Myocyte (in vitro differentiated cells): ENCODE measurements around the gene GID8. TPM values are rescaled to one million over a fixed set of nuclear protein-coding genes. Genes with fewer than 3 reads are reported as not detected.
"Not testable (repeated sequence)": the region's sequence is repeated elsewhere in the genome, so short reads cannot be mapped to it uniquely, and the experiment has no call there.

Source experiments
- DNase-seq: peaks from one replicate; pipeline ENCODE4 v3.0.0-alpha.2; 2012; ENCODE audit warnings: low read depth
- total RNA-seq: library from RNA; depleted of rRNA; stranded (reverse); fragments of >200 nt; gene quantifications from 2 replicates; pipeline ENCODE4 v1.2.3, GENCODE V29; 2014

Gene GID8
- total RNA-seq, 1 donor from 2014 or later, result 27.9 TPM

DNA sequence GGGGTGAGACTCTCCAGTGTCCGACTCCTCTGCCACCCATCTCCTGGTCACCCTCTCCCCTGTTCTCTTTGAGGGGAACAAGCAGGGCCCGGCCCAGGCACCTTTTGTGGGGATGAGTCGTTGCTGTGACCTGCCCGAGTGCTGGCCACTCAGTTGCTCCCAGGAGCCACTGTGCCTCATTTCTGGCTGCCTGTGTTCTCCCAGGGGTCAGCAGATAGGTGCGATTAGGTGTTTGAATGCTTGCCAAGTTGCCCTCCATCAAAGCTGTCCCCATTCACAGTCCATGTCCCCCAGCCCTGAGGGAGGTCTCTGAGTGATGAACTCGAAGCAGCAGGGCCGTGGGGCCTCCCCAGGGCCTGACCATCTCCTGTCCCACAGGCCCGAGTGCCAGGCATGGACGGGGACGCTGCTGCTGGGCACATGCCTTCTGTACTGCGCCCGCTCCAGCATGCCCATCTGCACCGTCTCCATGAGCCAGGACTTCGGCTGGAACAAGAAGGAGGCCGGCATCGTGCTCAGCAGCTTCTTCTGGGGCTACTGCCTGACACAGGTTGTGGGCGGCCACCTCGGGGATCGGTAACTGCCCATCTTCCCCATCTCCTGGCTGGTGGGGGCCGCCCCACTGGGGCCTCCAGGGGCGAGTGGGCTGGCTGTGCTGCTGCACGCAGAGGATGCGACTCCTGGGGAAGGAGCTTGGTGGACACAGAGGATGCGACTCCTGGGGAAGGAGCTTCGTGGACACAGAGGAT is 18.6 kb downstream of the GID8 start:
- no peak for DNase-seq

DNA sequence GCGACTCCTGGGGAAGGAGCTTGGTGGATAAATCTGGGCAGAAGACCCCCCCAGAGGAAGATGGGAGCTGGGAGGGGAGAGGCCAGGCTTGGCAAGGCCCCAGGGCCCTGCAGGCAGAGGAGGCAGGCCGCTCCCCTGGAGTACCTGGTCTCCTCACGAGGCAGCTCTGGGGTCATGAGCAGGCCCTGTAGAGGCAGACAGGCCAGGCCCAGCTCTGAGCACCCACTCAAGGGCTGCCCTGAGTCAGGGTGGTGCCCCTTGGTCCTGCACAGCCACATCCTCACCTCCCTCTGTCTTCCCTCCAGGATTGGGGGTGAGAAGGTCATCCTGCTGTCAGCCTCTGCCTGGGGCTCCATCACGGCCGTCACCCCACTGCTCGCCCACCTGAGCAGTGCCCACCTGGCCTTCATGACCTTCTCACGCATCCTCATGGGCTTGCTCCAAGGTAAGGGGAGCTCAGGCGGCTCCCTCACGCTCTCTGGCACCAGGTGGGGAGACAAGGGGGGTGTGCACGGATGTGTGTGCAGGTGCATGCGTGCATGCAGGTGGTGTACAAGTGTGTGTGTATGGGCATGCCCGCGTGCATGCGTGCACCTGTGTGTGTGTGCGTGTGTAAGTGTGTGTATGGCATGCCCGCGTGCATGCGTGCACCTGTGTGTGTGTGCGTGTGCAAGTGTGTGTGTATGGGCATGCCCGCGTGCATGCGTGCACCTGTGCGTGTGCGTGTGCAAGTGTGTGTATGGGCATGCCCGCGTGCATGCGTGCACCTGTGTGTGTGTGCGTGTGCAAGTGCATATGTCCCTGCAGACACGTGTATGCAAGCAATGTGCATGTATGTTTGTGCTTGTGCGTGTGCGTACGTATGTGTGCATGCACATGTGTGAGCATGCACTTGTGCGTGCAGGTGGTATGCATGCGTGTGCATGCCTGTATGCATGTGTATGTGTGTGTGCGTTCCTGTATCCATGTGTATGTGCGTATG is 19.5 kb downstream of the GID8 start:
- no peak for DNase-seq

DNA sequence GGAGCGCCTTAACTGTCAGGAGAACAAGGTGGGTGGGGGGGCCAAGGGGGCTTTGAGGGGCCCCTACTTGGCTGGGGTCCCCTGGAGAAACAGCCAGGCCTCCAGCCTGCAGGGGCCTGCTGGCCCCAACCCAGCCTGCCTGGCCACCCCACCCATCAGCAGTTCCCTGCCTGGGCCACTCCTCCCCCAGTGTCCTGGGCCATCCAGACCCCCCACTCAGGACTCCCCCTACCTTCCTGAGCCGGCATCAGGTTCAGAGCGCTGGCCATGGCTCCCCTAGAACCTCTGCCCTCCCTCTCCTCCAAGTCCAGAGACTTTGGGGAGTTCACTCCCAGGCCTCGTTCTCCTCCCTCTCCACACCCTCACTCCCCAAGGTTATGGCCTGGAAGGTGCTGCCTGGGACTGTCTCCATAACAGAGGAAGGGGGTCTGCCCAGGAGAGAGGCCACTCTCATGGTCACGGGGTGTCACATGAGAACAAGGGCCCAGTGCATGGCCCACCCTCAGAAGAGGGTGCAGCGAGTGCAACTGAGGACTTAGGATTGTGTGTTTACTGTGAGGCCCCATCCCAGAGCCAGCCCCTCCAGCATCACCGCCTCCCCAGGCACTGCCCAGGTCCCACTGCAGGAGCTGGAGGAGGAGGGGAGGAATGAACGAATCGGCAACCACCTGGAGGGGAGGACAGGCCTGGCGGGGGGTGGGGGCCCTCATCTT is 20.6 kb downstream of the GID8 start:
- DNase-seq, result no peak

DNA sequence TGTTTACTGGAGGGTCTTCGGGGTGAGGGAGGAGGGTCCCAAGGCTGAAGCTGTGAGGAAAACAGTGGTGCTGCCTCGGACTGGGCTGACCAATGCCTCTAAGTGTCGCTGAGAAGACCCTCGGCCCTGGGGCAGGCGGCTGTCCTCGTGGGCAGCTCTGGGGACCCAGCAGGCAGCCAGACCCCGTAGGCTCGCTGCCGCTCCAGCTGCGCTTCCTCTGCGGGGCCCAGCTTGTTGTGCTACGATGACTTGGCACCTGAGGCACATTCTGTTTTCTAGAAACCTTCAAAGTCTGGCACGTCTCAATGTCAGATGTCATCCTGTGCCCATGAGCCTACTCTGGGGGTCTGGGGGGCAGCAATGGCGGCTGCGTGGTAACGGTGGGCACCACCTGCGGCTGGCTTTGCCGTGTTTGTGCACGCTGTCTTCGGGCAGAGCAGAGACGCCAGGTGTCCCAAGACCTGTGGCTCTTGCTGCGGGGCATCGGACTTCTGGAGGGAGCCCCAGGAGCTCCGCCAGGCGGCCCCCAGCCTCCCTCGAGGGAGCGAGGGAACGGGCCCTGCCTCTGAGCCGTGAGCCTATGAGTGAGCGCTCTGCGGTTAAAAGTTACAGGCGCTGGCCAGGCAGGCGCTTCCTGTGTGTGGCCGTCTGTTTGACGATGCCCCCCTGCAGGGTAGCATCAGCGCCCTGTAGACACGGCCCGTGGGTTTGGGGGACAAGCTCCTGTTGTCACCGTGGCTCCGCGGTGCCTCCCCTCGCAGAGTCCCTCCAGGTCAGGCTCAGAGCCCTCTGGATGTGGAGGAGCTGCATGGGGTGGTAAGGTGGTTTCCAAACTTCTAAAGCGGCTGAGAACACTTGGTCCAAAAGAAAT is 21.4 kb downstream of the GID8 start:
- DNase-seq, result no peak

DNA sequence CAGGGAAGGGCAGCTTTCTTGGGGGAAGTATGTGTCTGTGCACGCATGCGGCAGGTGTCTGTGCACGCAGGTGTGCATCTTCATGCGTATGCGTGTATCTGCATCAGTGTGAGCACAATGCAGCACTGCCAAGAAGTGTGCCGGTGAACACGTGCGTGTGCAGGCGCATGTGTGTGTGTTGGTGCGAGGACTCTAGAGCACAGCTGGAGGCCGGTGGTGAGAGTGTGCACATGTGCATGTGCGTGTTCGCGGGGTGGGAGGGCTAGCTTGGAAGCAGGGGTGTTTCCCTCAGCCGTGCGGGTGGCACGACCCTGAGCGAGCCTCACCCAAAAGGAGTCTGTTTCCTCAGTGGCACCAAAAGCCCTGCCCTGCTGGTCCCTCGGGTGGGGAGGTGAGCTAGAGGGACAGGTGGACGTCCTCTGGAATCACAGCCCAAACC is 22.1 kb downstream of the GID8 start:
- DNase-seq, result no peak

DNA sequence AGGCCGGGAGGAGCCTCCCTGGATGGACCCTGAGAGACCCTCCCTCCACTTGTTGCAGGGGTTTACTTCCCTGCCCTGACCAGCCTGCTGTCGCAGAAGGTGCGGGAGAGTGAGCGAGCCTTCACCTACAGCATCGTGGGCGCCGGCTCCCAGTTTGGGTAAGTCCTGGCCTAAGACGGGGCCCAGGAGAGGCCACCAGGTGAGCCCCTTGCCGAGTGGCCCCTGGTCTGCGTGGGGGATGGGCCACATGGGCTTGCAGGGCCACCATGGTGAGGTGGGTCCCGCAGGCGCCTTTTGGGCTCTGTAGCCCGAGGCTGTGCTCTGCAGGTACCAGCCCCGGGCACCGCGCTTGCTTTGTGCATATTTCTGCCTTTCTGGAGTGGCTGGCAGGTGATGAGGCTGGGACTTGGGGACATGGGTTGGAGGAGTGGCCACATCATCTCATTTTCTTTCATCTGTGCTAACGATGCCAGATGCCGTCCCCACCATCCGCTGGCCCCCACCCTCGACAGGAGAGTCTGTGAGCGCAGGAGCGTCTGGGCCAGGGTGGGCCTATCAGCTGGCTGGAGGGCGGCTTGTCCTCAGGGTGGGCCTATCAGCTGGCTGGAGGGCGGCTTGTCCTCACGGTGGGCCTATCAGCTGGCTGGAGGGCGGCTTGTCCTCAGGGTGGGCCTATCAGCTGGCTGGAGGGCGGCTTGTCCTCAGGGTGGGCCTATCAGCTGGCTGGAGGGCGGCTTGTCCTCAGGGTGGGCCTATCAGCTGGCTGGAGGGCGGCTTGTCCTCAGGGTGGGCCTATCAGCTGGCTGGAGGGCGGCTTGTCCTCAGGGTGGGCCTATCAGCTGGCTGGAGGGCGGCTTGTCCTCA is 22.7 kb downstream of the GID8 start:
- not testable (repeated sequence) for DNase-seq

DNA sequence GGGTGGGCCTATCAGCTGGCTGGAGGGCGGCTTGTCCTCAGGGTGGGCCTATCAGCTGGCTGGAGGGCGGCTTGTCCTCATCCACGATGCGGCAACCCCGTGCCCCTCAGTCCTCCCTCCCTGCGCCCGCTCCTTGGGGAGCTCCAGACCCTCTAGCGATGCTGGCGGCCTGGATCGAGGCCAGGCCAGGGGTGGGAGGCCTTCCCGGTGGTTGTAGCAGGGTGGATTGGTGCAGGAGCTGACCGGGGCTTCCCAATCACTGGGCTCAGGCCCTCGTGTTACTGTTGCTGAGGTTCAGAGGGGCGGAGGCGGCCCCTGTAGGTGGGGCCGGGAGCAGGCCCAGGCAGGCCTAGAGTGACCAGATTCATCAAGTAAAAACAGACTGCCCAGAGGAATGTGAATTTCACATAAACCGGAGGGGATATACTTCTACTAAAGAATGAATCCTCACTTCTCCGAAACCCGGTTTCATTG is 23.4 kb downstream of the GID8 start:
- no peak for DNase-seq

DNA sequence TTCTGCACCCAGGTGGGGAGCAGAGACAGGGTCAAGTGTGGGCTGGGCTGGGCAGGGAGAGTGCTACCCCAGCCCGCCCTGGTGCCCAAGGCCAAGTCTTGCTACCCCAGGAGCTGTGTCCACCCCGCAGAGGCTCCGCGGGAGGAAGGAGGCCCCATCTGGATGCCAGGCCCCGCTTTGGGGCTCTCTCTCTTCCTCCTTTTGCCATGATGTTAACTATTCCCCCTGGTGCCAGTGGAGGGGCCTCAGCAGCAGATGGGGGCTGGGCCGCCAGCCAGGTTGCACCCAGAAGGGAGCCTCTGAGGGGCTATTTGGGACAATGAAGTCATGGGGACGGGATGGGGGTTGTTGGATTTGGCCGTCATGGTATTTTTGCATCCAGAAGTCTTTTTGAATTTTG is 23.9 kb downstream of the GID8 start:
- no peak for DNase-seq

DNA sequence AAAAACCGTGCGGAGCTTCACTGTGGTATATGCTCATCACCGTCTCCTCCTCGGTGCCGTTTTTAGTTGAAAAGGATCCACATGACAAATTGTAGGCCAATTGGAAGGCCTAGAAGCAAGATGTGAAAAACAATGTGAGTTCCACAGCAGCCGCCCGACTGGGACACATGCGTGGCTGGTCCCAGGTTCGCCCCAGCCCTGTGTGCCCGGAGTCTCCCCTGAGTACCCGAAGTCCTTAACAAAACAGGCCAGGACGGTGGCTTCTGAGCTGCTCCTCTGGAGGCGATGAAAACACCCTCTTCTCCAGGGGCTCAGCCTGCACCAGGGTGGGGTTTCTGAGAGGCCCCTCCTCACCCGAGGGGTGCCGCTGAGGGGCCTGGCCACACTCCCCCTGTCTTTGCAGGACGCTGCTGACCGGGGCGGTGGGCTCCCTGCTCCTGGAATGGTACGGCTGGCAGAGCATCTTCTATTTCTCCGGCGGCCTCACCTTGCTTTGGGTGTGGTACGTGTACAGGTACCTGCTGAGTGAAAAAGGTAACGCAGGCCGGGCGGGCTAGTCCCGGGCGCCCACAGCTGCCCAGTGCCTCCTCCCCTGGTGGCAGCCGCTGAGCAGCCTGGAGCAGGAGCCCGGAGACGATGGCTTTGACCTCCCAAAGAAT is 24.4 kb downstream of the GID8 start:
- DNase-seq, result no peak

DNA sequence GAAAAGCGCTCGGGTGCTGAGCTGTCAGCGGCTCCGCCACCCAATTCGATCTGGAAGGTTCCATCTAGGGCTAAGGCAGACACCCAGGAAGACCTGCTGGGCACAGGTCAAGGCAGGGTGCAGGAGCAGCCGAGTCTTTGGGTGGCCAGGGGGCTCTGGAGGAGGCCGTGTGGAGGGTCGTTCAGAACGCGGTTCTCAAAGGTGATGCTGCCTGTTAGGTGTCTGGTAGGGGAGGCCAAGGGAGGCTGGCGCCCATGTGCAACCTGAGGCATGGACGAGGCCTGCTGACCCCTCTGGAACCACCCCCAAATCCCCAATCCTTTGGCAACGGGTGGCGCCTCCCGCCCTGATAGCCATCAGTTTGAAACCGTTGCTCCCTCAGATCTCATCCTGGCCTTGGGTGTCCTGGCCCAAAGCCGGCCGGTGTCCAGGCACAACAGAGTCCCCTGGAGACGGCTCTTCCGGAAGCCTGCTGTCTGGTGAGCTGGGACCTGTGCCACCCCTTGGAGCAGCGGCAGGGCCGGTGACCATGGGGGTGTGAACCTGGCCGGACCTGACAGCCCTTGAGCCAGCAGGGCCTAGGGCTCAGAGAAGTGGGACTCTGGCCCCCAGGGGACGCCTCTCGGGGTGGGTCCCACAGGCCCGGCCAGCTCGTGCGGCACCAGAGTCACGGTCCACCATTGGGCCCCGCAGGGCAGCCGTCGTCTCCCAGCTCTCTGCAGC is 25.1 kb downstream of the GID8 start:
- DNase-seq, result no peak

DNA sequence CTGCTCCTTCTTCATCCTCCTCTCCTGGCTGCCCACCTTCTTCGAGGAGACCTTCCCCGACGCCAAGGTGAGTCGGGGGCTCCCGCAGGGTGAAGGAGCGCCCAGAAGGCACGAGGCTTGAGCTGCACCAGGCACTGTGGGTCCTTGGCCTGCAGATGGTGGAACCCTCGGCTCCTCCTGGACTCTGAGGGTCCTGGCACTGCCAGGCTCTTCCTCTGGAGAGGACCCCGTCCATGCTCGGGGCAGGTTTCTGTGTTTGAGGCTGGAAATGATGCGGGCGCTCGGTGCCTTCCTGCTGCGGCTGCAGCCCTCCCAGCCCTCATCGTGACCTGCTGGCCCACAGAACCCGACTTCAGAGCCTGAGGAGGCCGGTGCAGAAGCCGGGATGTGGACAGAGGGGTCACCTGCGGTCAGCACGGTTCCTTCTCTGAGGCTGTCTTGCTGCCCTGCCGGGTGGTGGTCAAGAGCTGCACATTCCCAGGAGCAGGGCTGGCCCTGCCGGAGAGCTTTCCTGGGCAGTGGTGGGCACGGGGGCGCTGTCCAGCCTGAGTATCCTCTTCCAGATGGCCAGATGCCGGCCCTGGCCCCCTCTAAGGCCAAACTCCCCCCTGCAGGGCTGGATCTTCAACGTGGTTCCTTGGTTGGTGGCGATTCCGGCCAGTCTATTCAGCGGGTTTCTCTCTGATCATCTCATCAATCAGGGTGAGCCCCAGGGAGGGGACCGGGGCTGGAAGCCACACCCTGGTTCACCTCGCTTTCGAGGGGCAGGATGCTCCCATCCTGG is 25.9 kb downstream of the GID8 start:
- no peak for DNase-seq

DNA sequence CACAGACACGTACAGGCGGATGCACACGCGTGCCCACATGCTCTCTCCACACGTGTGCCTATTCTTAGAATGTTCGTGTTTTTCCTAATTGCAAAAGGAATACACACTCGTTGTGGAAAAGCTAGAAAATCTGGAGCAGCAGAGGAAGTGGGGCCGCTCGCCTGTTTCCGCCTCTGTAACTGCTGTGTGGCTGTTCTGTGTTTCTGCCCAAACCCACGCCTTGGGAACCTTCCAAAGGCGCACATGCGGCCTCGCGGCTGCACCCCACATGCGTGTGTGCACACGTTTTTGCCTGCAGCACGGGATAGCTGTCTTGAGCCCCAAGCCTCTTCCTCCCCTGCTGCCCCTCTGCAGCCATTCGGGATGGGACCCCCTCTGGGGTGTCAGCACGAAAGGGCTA is 26.8 kb downstream of the GID8 start:
- no peak for DNase-seq

DNA sequence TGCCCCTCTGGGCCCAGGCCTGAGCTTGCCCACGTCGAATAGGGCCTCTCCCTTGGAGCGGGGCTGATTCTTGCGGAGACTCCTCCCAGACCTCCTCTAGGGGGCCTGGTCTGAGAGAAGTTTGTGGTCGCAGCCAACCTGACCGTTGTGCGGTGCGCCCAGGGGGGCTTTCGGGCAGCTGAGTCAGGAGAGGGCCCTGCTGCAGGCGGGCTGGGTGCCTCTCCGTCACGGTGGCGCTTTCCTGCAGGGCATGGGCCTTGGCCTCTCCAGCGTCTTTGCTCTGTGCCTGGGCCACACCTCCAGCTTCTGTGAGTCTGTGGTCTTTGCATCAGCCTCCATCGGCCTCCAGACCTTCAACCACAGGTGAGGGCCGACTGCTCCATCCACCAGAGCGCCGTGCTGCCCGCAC is 27.4 kb downstream of the GID8 start:
- DNase-seq, result no peak

DNA sequence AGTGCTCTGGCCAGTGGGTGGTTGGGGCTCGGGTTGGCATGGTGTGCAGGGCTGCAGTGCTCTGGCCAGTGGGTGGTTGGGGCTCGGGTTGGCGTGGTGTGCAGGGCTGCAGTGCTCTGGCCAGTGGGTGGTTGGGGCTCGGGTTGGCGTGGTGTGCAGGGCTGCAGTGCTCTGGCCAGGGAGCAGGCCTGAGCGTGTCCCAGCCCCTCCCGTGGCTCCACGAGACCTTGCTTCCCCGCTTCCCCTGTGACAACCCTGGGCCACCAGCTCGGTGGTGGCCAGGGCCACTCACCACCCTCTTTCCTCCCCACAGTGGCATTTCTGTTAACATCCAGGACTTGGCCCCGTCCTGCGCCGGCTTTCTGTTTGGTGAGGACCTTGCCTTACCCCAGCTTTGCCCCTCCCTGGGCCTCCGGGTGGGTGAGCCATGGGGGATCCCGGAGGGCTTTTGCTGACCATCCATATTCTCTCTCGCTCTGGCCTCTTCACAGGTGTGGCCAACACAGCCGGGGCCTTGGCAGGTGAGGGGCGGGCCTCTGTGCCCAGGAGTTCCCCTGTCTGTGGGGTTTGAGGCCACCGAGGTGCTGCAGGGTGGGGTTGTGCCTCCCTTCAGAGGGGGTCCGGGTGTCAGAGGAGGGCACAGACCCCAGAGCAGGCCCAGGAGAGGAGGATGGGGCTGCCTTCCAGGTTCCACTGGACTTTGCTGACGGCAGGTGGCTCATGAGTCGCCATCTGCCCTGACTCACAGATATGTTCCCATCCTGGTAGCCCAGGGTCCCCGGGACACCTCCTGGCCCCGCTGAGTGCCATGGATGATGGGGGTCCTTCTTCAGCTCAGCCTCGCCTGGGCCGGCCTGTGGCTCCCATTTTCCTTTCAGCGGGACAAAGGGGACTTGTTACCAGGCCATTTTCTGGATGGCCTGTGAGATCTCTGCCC is 28.5 kb downstream of the GID8 start:
- no peak for DNase-seq

DNA sequence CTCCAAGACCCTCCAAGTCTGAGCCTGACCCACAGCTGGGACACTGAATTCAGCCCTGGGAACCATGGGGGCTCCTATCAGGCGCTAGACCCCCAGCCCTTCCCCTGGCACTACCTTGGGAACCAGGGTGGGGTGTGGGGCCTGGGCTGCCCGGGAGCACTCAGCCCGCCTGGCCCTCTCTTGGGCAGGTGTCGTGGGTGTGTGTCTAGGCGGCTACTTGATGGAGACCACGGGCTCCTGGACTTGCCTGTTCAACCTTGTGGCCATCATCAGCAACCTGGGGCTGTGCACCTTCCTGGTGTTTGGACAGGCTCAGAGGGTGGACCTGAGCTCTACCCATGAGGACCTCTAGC is 29.2 kb downstream of the GID8 start:
- DNase-seq, result no peak

DNA sequence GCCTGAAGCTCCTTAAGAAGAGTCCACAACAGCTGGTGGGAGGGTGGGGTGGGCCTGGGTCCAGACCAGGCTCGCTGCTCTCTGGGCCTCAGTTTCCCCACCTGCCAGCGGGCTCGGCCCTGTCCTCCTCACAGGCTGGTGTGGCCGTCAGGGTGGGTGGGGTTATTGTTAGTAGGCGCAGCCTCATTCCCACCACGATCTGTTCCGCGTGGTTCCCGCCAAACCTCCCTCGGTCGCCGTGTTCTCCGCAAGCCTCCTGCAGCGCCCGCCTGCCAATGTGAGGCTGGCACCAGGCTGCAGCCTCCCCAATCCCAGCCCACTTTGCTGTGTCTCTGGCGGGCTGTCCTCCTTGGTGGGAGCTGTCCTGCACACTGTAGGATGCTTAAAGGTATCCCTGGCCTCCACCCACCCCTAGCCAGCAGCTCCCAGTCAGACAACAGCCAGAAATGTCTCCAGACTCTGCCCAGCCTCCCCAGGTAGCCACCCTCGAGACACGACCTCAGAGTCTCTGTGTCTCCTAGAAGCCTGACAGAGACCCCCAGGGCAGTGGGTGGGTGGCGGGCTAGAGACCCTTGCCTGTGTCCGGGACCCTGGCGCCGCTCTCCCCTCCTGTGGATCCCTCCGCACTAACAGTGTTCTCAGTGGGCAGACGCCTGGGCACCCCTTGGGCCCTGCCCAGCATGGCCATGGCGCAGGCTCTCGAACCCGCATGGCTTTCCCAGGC is 29.8 kb downstream of the GID8 start:
- DNase-seq, result no peak
